Stimulated activated CD4-positive, alpha-beta T cell treated with anti-CD3 and anti-CD28 coated beads, TNF-alpha, amount 100 ng/mL, for 4 hours (primary cell): ENCODE measurements around the gene UTP15.

Experiments used
- DNase-seq, 3 experiments: peaks; one replicate each; pipeline ENCODE4 v3.0.0-alpha.2; 2020; ENCODE audit warnings: low read depth in 3 of 3

UTP15 gene

GRCh38 chr5:73623060-73623459 is 57.5 kb downstream of the UTP15 start:
- DNase-seq, result no peak

- DNase-seq, result no peak
These were observed 58.4 kb downstream of the UTP15 start for GRCh38 chr5:73623901-73624404.

GRCh38 chr5:73624888-73625287 is 59.3 kb downstream of the UTP15 start:
- no peak for DNase-seq

- DNase-seq, result no peak
These were observed 59.9 kb downstream of the UTP15 start for GRCh38 chr5:73625372-73625943.

- DNase-seq, result no peak
These were observed 60.6 kb downstream of the UTP15 start, which contains the start of gene ARHGEF28 for GRCh38 chr5:73625944-73626811. Gene ARHGEF28, plus strand, starts transcription at chr5:73626196. Its CDS starts 58,656 bp downstream, at chr5:73684852.

- DNase-seq, result no peak
These were observed 61.3 kb downstream of the UTP15 start for GRCh38 chr5:73626814-73627313.

- no peak for DNase-seq
These were observed 63.9 kb downstream of the UTP15 start for GRCh38 chr5:73629456-73629855.

GRCh38 chr5:73630765-73631164 is 65.2 kb downstream of the UTP15 start:
- DNase-seq, result no peak

GRCh38 chr5:73631500-73631899 is 66.0 kb downstream of the UTP15 start:
- DNase-seq, result no peak
